Neuronal stem cell (in vitro differentiated cells): Measurements from ENCODE around the gene MAPKAP1.

ENCODE experiments used
- DNase-seq: peaks from one replicate; pipeline ENCODE4 v3.0.0-alpha.2; 2013; ENCODE audit warnings: low spot score
- H2AFZ ChIP-seq: one replicate; pipeline ENCODE4 v1.6.1; 2013; ENCODE audit warnings: mild to moderate bottlenecking, low read length, inconsistent platforms
- H2AK5ac ChIP-seq: 2 replicates; pipeline ENCODE4 v1.6.1; 2013; ENCODE audit warnings: low read depth, mild to moderate bottlenecking, inconsistent platforms, low read length, moderate library complexity, mixed read lengths
- H2BK120ac ChIP-seq: 2 replicates; pipeline ENCODE4 v1.6.1; 2013; ENCODE audit warnings: low read depth, mild to moderate bottlenecking, inconsistent platforms, low read length, moderate library complexity, mixed read lengths
- H2BK12ac ChIP-seq: one replicate; pipeline ENCODE4 v1.6.1; 2013; ENCODE audit warnings: low read length, inconsistent platforms
- H2BK15ac ChIP-seq: 2 replicates; pipeline ENCODE4 v1.6.1; 2013; ENCODE audit warnings: mild to moderate bottlenecking, low read length, inconsistent platforms, mixed read lengths
- H2BK5ac ChIP-seq: one replicate; pipeline ENCODE4 v1.6.1; 2013; ENCODE audit warnings: inconsistent platforms, mild to moderate bottlenecking, low read length, moderate library complexity
- H3K14ac ChIP-seq: one replicate; pipeline ENCODE4 v1.6.1; 2013; ENCODE audit warnings: low read length, inconsistent platforms
- H3K18ac ChIP-seq: 2 replicates; pipeline ENCODE4 v1.6.1; 2013; ENCODE audit warnings: low read length, inconsistent platforms
- H3K23ac ChIP-seq: 2 replicates; pipeline ENCODE4 v1.6.1; 2013; ENCODE audit warnings: low read depth, mild to moderate bottlenecking, mixed read lengths, low read length, inconsistent platforms; ENCODE audit not compliant: poor library complexity
- H3K27ac ChIP-seq: replicated peaks from 3 replicates; pipeline ENCODE4 v1.5.1; 2013; ENCODE audit warnings: low read length, inconsistent platforms
- H3K27me3 ChIP-seq, 3 experiments: 2 replicates each; pipeline ENCODE4 v1.6.1; 2013; ENCODE audit warnings: low read length in 3 of 3, mild to moderate bottlenecking in 2 of 3, inconsistent platforms in 1 of 3, low read depth in 1 of 3, mixed read lengths in 1 of 3, moderate library complexity in 1 of 3; ENCODE audit not compliant: control insufficient read depth in 3 of 3, insufficient read depth in 3 of 3
- H3K36me3 ChIP-seq, 2 donors: replicated peaks in 1 of 2; 2 replicates each; pipeline ENCODE4 v1.6.1; 2013; ENCODE audit warnings: low read length in 2 of 2; ENCODE audit not compliant: control insufficient read depth in 2 of 2, insufficient read depth in 2 of 2
- H3K4ac ChIP-seq: 2 replicates; pipeline ENCODE4 v1.6.1; 2013; ENCODE audit warnings: inconsistent platforms, mild to moderate bottlenecking, low read length, moderate library complexity
- H3K4me1 ChIP-seq, 2 donors: 1 replicate in 1 of 2; 2 replicates in 1 of 2; pipeline ENCODE4 v1.6.1; 2013; ENCODE audit warnings: low read length in 2 of 2, low read depth in 1 of 2; ENCODE audit not compliant: control insufficient read depth in 2 of 2, insufficient read depth in 1 of 2
- H3K4me2 ChIP-seq: one replicate; pipeline ENCODE4 v1.6.1; 2013; ENCODE audit warnings: mild to moderate bottlenecking, low read length, inconsistent platforms; ENCODE audit not compliant: insufficient read depth, poor library complexity, severe bottlenecking
- H3K4me3 ChIP-seq, 2 donors: 2 replicates each; pipeline ENCODE4 v1.5.1; 2013; ENCODE audit warnings: low read length in 2 of 2, mild to moderate bottlenecking in 2 of 2, inconsistent platforms in 1 of 2, moderate library complexity in 1 of 2
- H3K79me1 ChIP-seq: one replicate; pipeline ENCODE4 v1.6.1; 2013; ENCODE audit warnings: low read depth, mild to moderate bottlenecking, inconsistent platforms, low read length, moderate library complexity
- H3K9ac ChIP-seq: one replicate; pipeline ENCODE4 v1.6.1; 2013; ENCODE audit warnings: mild to moderate bottlenecking, low read depth, low read length, inconsistent platforms; ENCODE audit not compliant: poor library complexity
- H3K9me3 ChIP-seq, 2 donors: replicated peaks in 1 of 2; 2 replicates each; pipeline versions ENCODE3 to v1.6.1; 2013; ENCODE audit warnings: low read length in 2 of 2, mild to moderate bottlenecking in 2 of 2, inconsistent platforms in 1 of 2, low read depth in 1 of 2, mixed read lengths in 1 of 2, moderate library complexity in 1 of 2; ENCODE audit not compliant: control insufficient read depth in 2 of 2, insufficient read depth in 1 of 2
- H4K8ac ChIP-seq: one replicate; pipeline ENCODE4 v1.6.1; 2013; ENCODE audit warnings: low read depth, mild to moderate bottlenecking, inconsistent platforms, low read length, moderate library complexity
- H4K91ac ChIP-seq: one replicate; pipeline ENCODE4 v1.6.1; 2013; ENCODE audit warnings: low read length, low read depth, mild to moderate bottlenecking, inconsistent platforms; ENCODE audit not compliant: poor library complexity
- WGBS, 2 donors: extraction: QIAGEN DNeasy Blood & Tissue Kit; methylation state at CpG; one replicate each; pipeline ENCODE4 v1.1.7; 2013; ENCODE audit warnings: missing lambda C conversion rate in 2 of 2, mixed read lengths in 1 of 2; ENCODE audit not compliant: insufficient read length in 2 of 2, insufficient replicate concordance in 1 of 2; ENCODE audit errors: extremely low coverage in 2 of 2; 5-methylcytosine and 5-hydroxymethylcytosine counted together

The MAPKAP1 gene

DNA sequence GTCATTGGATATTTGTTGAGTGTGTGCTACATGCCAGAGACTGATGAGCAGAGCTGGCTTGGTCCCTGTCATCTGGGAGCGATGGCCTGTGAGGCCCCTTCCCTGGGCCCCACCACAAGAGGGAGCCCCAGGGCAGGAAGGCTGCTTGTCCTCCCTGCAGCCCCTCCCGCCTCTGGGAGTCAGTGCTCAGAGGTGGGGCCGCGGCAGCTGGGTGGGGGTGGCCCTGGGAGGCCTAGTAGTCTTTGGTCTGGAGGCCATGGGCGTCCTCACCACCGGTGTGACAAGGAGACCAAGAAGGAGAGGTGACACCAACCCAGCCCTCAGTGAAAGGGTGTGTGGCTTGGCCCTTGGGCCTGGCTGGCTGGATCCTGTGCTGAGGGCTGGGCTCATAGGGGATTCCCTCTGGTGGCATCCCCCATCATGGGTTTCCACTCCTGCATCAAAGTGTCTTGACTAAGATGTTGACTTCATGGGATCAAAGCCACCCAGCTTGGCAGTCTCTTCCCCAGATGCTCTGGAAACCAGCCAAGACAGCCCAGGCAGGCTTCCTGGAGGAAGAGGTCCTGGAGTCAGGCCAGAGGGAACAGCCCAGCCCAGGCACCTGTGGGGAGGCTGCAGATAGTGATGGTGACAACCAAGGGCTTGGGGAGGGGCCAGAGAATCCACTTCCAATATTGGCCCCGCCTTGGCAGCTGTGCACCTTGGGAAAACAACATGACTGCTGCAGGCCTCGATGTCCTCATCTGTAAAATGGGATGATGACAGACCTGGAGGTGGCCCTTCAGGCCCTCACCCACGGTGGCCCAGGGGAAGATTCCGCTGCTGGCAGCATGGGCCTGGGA lies 278.7 kb downstream of the MAPKAP1 start:
- Histone ChIP-seq H3K4ac (no peak overlapping the region), H2AK5ac (peak overlapping the region; percentile 73), H3K27me3 (no peaks in the 10 kb centered on the region), H3K23ac (no peak overlapping the region), H4K8ac (no peak overlapping the region), H3K14ac (no peak overlapping the region), H2BK15ac (peak overlapping the region; percentile 51), H3K4me1 (peaks cover 5 to 8% of the 10 kb centered on the region in 2 donors), H3K27ac (no peak overlapping the region), H4K91ac (no peak overlapping the region), H2BK12ac (no peak overlapping the region), H3K36me3 (no peaks in the 10 kb centered on the region), H3K9me3 (no peaks in the 10 kb centered on the region), H3K4me2 (no peak overlapping the region), H3K9ac (no peak overlapping the region), H2BK5ac (no peak overlapping the region), H2BK120ac (peak overlapping the region; percentile 44), H3K4me3 (no peak overlapping the region), H3K79me1 (no peaks in the 10 kb centered on the region), H3K18ac (peak overlapping the region; percentile 35), H2AFZ (no peak overlapping the region)
- no CpG with 5 or more reads among the region's 10 CpGs for WGBS, 2 donors
- no peak for DNase-seq

GRCh38 chr9:125427556-125427955 lies 279.5 kb downstream of the MAPKAP1 start:
- Histone ChIP-seq H2BK15ac (peak overlapping the region; percentile 51), H3K23ac (no peak overlapping the region), H3K79me1 (no peaks in the 10 kb centered on the region), H3K9ac (no peak overlapping the region), H3K14ac (no peak overlapping the region), H2AFZ (no peak overlapping the region), H3K4me1 (peaks cover 3 to 4% of the 10 kb centered on the region in 2 donors), H2BK5ac (no peak overlapping the region), H3K9me3 (no peaks in the 10 kb centered on the region), H2BK12ac (peak overlapping the region; percentile 64), H3K27me3 (no peaks in the 10 kb centered on the region), H3K4me3 (no peak overlapping the region), H2BK120ac (no peak overlapping the region), H3K4me2 (no peak overlapping the region), H3K27ac (no peak overlapping the region), H3K36me3 (no peaks in the 10 kb centered on the region), H4K91ac (no peak overlapping the region), H2AK5ac (peak overlapping the region; percentile 73), H3K18ac (peak overlapping the region; percentile 24), H3K4ac (no peak overlapping the region), H4K8ac (no peak overlapping the region)
- DNase-seq = no peak
- WGBS, 2 donors = no CpG with 5 or more reads among the region's 18 CpGs

GRCh38 chr9:125426926-125427325 lies 280.1 kb downstream of the MAPKAP1 start:
- Histone ChIP-seq H3K79me1 (no peaks in the 10 kb centered on the region), H3K9me3 (no peaks in the 10 kb centered on the region), H2BK120ac (no peak overlapping the region), H2BK5ac (no peak overlapping the region), H3K23ac (no peak overlapping the region), H3K27ac (no peak overlapping the region), H2AFZ (peak overlapping the region; percentile 37), H2BK12ac (no peak overlapping the region), H3K14ac (peak overlapping the region; percentile 9), H3K36me3 (no peaks in the 10 kb centered on the region), H4K8ac (no peak overlapping the region), H3K4me2 (no peak overlapping the region), H3K4ac (no peak overlapping the region), H4K91ac (no peak overlapping the region), H3K27me3 (no peaks in the 10 kb centered on the region), H3K9ac (no peak overlapping the region), H2BK15ac (no peak overlapping the region), H3K4me3 (no peak overlapping the region), H2AK5ac (no peak overlapping the region), H3K4me1 (peaks cover 2 to 3% of the 10 kb centered on the region in 2 donors), H3K18ac (peak overlapping the region; percentile 84)
- no CpG with 5 or more reads among the region's 17 CpGs for WGBS, 2 donors
- DNase-seq = no peak

- H3K36me3 ChIP-seq = no peaks in the 10 kb centered on the region
- H2AK5ac ChIP-seq = no peak overlapping the region
- no peak overlapping the region for H3K27ac ChIP-seq
- H3K9ac ChIP-seq = no peak overlapping the region
- H4K91ac ChIP-seq = no peak overlapping the region
- no peak overlapping the region for H2BK15ac ChIP-seq
- no peak overlapping the region for H3K4me3 ChIP-seq
- H3K4ac ChIP-seq = no peak overlapping the region
- H3K18ac ChIP-seq = peak overlapping the region; percentile 18
- H3K23ac ChIP-seq = no peak overlapping the region
- H2BK5ac ChIP-seq = no peak overlapping the region
- no peak overlapping the region for H2BK12ac ChIP-seq
- peak overlapping the region; percentile 86 for H2AFZ ChIP-seq
- no peaks in the 10 kb centered on the region for H3K27me3 ChIP-seq
- no peaks in the 10 kb centered on the region for H3K9me3 ChIP-seq
- no peak overlapping the region for H3K4me2 ChIP-seq
- peaks cover 0 to 3% of the 10 kb centered on the region in 2 donors for H3K4me1 ChIP-seq
- WGBS, 2 donors = no CpG with 5 or more reads among the region's 14 CpGs
- DNase-seq = no peak
- H3K79me1 ChIP-seq = no peaks in the 10 kb centered on the region
- no peak overlapping the region for H2BK120ac ChIP-seq
- no peak overlapping the region for H3K14ac ChIP-seq
- H4K8ac ChIP-seq = no peak overlapping the region
Observed at GRCh38 chr9:125425901-125426515, 281.0 kb downstream of the MAPKAP1 start.
